H1 (cell line): ENCODE results near the gene ESPNL. TPM values are rescaled to one million over a fixed set of nuclear protein-coding genes. Genes with fewer than 3 reads are reported as not detected.

Experiments
- CTCF ChIA-PET: fragments of 300-600 bp; sonication (Branson Sonifier 250); formaldehyde crosslinking; loops from one replicate; lab custom pipeline; 2021; ENCODE audit not compliant: partially characterized antibody; lab: Charles Lee
- POLR2A ChIA-PET: fragments of 300-600 bp; sonication (Branson Sonifier 250); formaldehyde crosslinking; loops from one replicate; lab custom pipeline; 2021; ENCODE audit warnings: inconsistent platforms; ENCODE audit not compliant: partially characterized antibody; lab: Charles Lee
- DNase-seq, 2 experiments: peaks; one replicate each; pipeline versions ENCODE4 v3.0.0 to v3.0.0-alpha.2; 2010 to 2022; ENCODE audit warnings: low spot score in 2 of 2, low read depth in 1 of 2, mixed read lengths in 1 of 2
- FAIRE-seq: peaks from 2 replicates; lab custom pipeline; 2011; peaks lifted over from hg19 to GRCh38; lab: Jason Lieb, UNC
- H2AFZ ChIP-seq: 2 replicates; pipeline ENCODE4 v1.8.1; 2012; ENCODE audit warnings: low read length, inconsistent platforms
- H2AK5ac ChIP-seq: 2 replicates; pipeline ENCODE4 v1.6.1; 2013; ENCODE audit warnings: low read depth, low read length
- H2BK120ac ChIP-seq: replicated peaks from 2 replicates; pipeline ENCODE3; 2013; ENCODE audit warnings: low read depth, low read length, inconsistent platforms
- H2BK12ac ChIP-seq: 2 replicates; pipeline ENCODE4 v1.6.1; 2013; ENCODE audit warnings: low read depth, low read length
- H2BK15ac ChIP-seq: 2 replicates; pipeline ENCODE4 v1.6.1; 2013; ENCODE audit warnings: low read length
- H2BK20ac ChIP-seq: 2 replicates; pipeline ENCODE4 v1.6.1; 2013; ENCODE audit warnings: low read length
- H2BK5ac ChIP-seq: 2 replicates; pipeline ENCODE4 v1.6.1; 2013; ENCODE audit warnings: low read depth, low read length
- H3K14ac ChIP-seq: 2 replicates; pipeline ENCODE4 v1.6.1; 2013; ENCODE audit warnings: inconsistent platforms; ENCODE audit not compliant: insufficient read length
- H3K18ac ChIP-seq: 2 replicates; pipeline ENCODE4 v1.6.1; 2013; ENCODE audit warnings: low read length; ENCODE audit errors: extremely low read depth
- H3K23ac ChIP-seq: 2 replicates; pipeline ENCODE4 v1.6.1; 2013; ENCODE audit warnings: inconsistent platforms; ENCODE audit not compliant: insufficient read length
- H3K23me2 ChIP-seq: 2 replicates; pipeline ENCODE4 v1.6.1; 2013; ENCODE audit warnings: low read depth, low read length
- H3K27ac ChIP-seq: 2 replicates; pipeline ENCODE4 v1.6.1; 2011; ENCODE audit warnings: low read depth, low read length, inconsistent platforms
- H3K27me3 ChIP-seq, 4 experiments: replicated peaks in 1 of 4; 1 replicate in 1 of 4; 2 replicates in 3 of 4; pipeline versions ENCODE4 v1.6.1 to v1.8.1; 2011 to 2013; ENCODE audit warnings: low read length in 3 of 4, mild to moderate bottlenecking in 3 of 4, inconsistent platforms in 2 of 4, mixed read lengths in 2 of 4, moderate library complexity in 1 of 4; ENCODE audit not compliant: control insufficient read depth in 3 of 4, insufficient read depth in 3 of 4; ENCODE audit errors: extremely low read depth in 1 of 4
- H3K36me3 ChIP-seq, 4 experiments: 2 replicates each; pipeline versions ENCODE4 v1.6.1 to v1.8.1; 2011 to 2013; ENCODE audit warnings: mild to moderate bottlenecking in 4 of 4, low read length in 3 of 4, moderate library complexity in 2 of 4, control low read depth in 1 of 4, inconsistent platforms in 1 of 4; ENCODE audit not compliant: insufficient read depth in 4 of 4, control insufficient read depth in 2 of 4
- H3K4ac ChIP-seq: replicated peaks from 2 replicates; pipeline ENCODE3; 2013; ENCODE audit warnings: low read length, low read depth, mixed read lengths, inconsistent platforms; ENCODE audit not compliant: insufficient read length
- H3K4me1 ChIP-seq, 4 experiments: replicated peaks in 1 of 4; 1 replicate in 1 of 4; 2 replicates in 3 of 4; pipeline versions ENCODE4 v1.6.1 to v1.8.1; 2011 to 2013; ENCODE audit warnings: low read length in 3 of 4, inconsistent platforms in 2 of 4, mixed read lengths in 1 of 4; ENCODE audit not compliant: insufficient read depth in 4 of 4, control insufficient read depth in 3 of 4
- H3K4me2 ChIP-seq, 2 experiments: 2 replicates each; pipeline versions ENCODE4 v1.6.1 to v1.8.1; 2011 to 2013; ENCODE audit warnings: low read depth in 2 of 2, low read length in 2 of 2, control low read depth in 1 of 2, inconsistent platforms in 1 of 2, mild to moderate bottlenecking in 1 of 2; ENCODE audit not compliant: insufficient read depth in 1 of 2
- H3K4me3 ChIP-seq, 4 experiments: fragments of 200-600, 300-600 bp in 1 of 4; sonication (generic), shearing (Covaris generic), sonication (Bioruptor Twin) in 1 of 4; 2 replicates each; pipeline versions ENCODE4 v1.5.1 to v1.8.1; 2011 to 2016; ENCODE audit warnings: low read length in 4 of 4, low read depth in 3 of 4, control low read depth in 2 of 4, inconsistent platforms in 2 of 4, mild to moderate bottlenecking in 2 of 4, mixed read lengths in 1 of 4, moderate library complexity in 1 of 4; ENCODE audit not compliant: insufficient read depth in 2 of 4; ENCODE audit errors: extremely low read depth in 1 of 4
- H3K56ac ChIP-seq: replicated peaks from 2 replicates; pipeline ENCODE3; 2013; ENCODE audit warnings: low read depth, mild to moderate bottlenecking, mixed read lengths, low read length, inconsistent platforms; ENCODE audit not compliant: insufficient read length
- H3K79me1 ChIP-seq: 2 replicates; pipeline ENCODE4 v1.6.1; 2013; ENCODE audit warnings: low read depth, low read length, control low read depth
- H3K79me2 ChIP-seq, 2 experiments: 2 replicates each; pipeline versions ENCODE4 v1.6.1 to v1.8.1; 2012 to 2013; ENCODE audit warnings: low read length in 2 of 2, mild to moderate bottlenecking in 2 of 2, inconsistent platforms in 1 of 2; ENCODE audit not compliant: insufficient read depth in 2 of 2, control insufficient read depth in 1 of 2
- H3K9ac ChIP-seq, 4 experiments: replicated peaks in 1 of 4; 1 replicate in 1 of 4; 2 replicates in 3 of 4; pipeline versions ENCODE4 v1.6.1 to v1.8.1; 2011 to 2013; ENCODE audit warnings: low read depth in 3 of 4, low read length in 3 of 4, control low read depth in 2 of 4, mild to moderate bottlenecking in 2 of 4, moderate library complexity in 2 of 4, inconsistent platforms in 1 of 4; ENCODE audit errors: extremely low read depth in 1 of 4
- H3K9me3 ChIP-seq, 2 experiments: 2 replicates each; pipeline versions ENCODE4 v1.6.1 to v1.8.1; 2012 to 2013; ENCODE audit warnings: mild to moderate bottlenecking in 2 of 2, moderate library complexity in 2 of 2, control low read depth in 1 of 2, inconsistent platforms in 1 of 2, low read depth in 1 of 2, low read length in 1 of 2, mixed read lengths in 1 of 2; ENCODE audit not compliant: insufficient read depth in 2 of 2
- H4K20me1 ChIP-seq, 2 experiments: replicated peaks in 1 of 2; 2 replicates each; pipeline versions ENCODE3 to v1.8.1; 2011 to 2013; ENCODE audit warnings: inconsistent platforms in 2 of 2, low read length in 2 of 2, mild to moderate bottlenecking in 1 of 2; ENCODE audit not compliant: insufficient read depth in 2 of 2, control insufficient read depth in 1 of 2
- H4K5ac ChIP-seq: 2 replicates; pipeline ENCODE4 v1.6.1; 2013; ENCODE audit warnings: low read length, low read depth, mixed read lengths, inconsistent platforms; ENCODE audit not compliant: insufficient read length
- H4K8ac ChIP-seq: 2 replicates; pipeline ENCODE4 v1.8.0; 2013; ENCODE audit warnings: mild to moderate bottlenecking, moderate library complexity, low read length, inconsistent platforms; ENCODE audit not compliant: insufficient read depth; ENCODE audit errors: extremely low read depth
- H4K91ac ChIP-seq: replicated peaks from 2 replicates; pipeline ENCODE3; 2013; ENCODE audit warnings: low read length, mixed read lengths, inconsistent platforms; ENCODE audit not compliant: insufficient read length
- CBX5 ChIP-seq: fragments of 300-800, 300-1000 bp; sonication (generic); IDR thresholded peaks from 2 replicates; pipeline ENCODE4 v1.7.1; 2016; ENCODE audit warnings: antibody characterized with exemption, low read length, low read depth
- CREB1 ChIP-seq: IDR thresholded peaks from 2 replicates; pipeline ENCODE4 v1.6.1; 2012; ENCODE audit warnings: inconsistent platforms
- CTBP2 ChIP-seq: IDR thresholded peaks from 2 replicates; pipeline ENCODE4 v1.7.0; 2011; ENCODE audit warnings: borderline replicate concordance, mild to moderate bottlenecking, moderate library complexity, mixed read lengths, low read length; ENCODE audit not compliant: insufficient read depth, insufficient read length
- JUN ChIP-seq: IDR thresholded peaks from 2 replicates; pipeline ENCODE4 v1.6.1; 2011; ENCODE audit warnings: low read depth, mild to moderate bottlenecking, improper control_type of control experiment, low read length
- RXRA ChIP-seq: IDR thresholded peaks from 2 replicates; pipeline ENCODE4 v1.6.1; 2011; ENCODE audit warnings: low read depth, mild to moderate bottlenecking, low read length, moderate library complexity; ENCODE audit not compliant: insufficient read depth
- TAF1 ChIP-seq: IDR thresholded peaks from 2 replicates; pipeline ENCODE4 v1.6.1; 2011; ENCODE audit warnings: mild to moderate bottlenecking, low read depth, low read length
- WGBS, 2 experiments: shearing (Covaris generic) in 1 of 2; methylation state at CpG; one replicate each; pipeline versions ENCODE4 v1.1.6 to v1.1.7; 2013 to 2015; ENCODE audit warnings: low lambda C conversion rate in 2 of 2, mixed read lengths in 2 of 2, inconsistent platforms in 1 of 2, low coverage in 1 of 2, missing lambda C conversion rate in 1 of 2; ENCODE audit not compliant: insufficient replicate concordance in 2 of 2, insufficient coverage in 1 of 2, insufficient read length in 1 of 2; ENCODE audit errors: extremely low coverage in 1 of 2, missing lambda C conversion rate in 1 of 2; 5-methylcytosine and 5-hydroxymethylcytosine counted together
- polyA plus RNA-seq, 7 experiments: library from polyadenylated mRNA; depleted of rRNA in 3 of 7; stranded (reverse) in 5 of 7; unstranded in 2 of 7; fragments of >200 nt in 5 of 7; fragments of 200-250 nt in 2 of 7; gene quantifications; 1 replicate in 5 of 7; 2 replicates in 1 of 7; 4 replicates in 1 of 7; pipeline versions ENCODE4 v1.2.1 to v1.2.3, GENCODE V29; 2011 to 2013; ENCODE audit warnings: missing spikeins in 2 of 7, mixed read lengths in 2 of 7
- total RNA-seq: library from RNA; stranded (reverse); fragmentation: NEBNext Ultra II Directional; extraction: Animal tissue kit (Norgen Biotek cat#: 25700); gene quantifications from 2 replicates; pipeline ENCODE4 v1.2.1, GENCODE V29; 2021

ESPNL gene
- total and polyA plus RNA-seq, 2 of the 8 experiments (the other 6 are each of a cell fraction or from before 2014, with no cell fraction given), result 0.68 to 1.3 TPM

DNA sequence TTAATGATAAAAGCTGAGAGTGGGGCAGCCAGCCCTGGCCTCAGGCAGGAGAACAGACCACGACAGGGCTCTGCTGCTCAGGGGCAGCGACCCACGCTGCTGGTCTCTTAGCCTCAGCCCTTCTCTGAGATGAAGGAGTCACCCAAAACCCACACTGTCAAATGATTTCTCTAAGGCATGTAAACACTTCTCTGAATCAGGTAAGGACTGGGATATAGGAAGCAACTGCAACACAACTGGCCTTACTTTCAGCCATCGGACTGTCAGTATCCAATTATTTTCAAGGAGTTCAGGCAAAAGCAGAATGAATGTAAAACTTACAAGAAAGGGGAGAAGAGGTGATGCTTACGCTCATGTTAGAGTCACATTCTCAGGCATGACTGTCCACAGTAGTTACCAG is 80.4 kb downstream of the ESPNL start:
- Histone ChIP-seq H4K20me1 (peaks cover 3 to 5% of the 10 kb centered on the region in 2 experiments), H3K23me2 (no peaks in the 10 kb centered on the region), H2BK15ac (no peak overlapping the region), H2BK120ac (no peak overlapping the region), H2BK12ac (no peak overlapping the region), H2AFZ (no peak overlapping the region), H3K9me3 (no peaks in the 10 kb centered on the region), H2BK20ac (no peak overlapping the region), H3K4me2 (no peak overlapping the region), H3K56ac (no peak overlapping the region), H4K5ac (no peak overlapping the region), H3K4me1 (no peaks in the 10 kb centered on the region), H4K91ac (no peak overlapping the region), H2AK5ac (no peak overlapping the region), H3K23ac (no peak overlapping the region), H3K4ac (no peak overlapping the region), H2BK5ac (no peak overlapping the region), H4K8ac (no peak overlapping the region), H3K18ac (no peak overlapping the region), H3K14ac (no peak overlapping the region), H3K79me1 (0 out of 2 replicates have a peak, but pooled peaks cover 2% of the 10 kb centered on the region), H3K36me3 (peaks cover 21 to 78% (median 50%) of the 10 kb centered on the region in 4 experiments), H3K4me3 (no peak overlapping the region), H3K79me2 (no peaks in the 10 kb centered on the region), H3K9ac (no peak overlapping the region), H3K27me3 (no peaks in the 10 kb centered on the region), H3K27ac (no peak overlapping the region)
- ChIA-PET CTCF (no interaction called here), POLR2A (no interaction called here)
- no peak for DNase-seq
- FAIRE-seq, result no peak
- 88% methylated on average over 5 of the region's 5 CpGs; no CpG with 5 or more reads in 1 of the 2 experiments for WGBS, 2 experiments
- TF ChIP-seq RXRA (no peak), CREB1 (no peak), CBX5 (no peak), TAF1 (no peak), CTBP2 (no peak), JUN (no peak)
